ENCODE data around the gene RPL26.

- no peak for TF ChIP-seq POLR2A (IDR thresholded peaks at IDR 0.05)
- TF ChIP-seq CTCF (IDR thresholded peaks at IDR 0.05), result no peak
These were observed 41.5 kb downstream of the RPL26 start for GRCh38 chr17:8341456-8341855.

Measured in right lobe of liver (tissue), 4 donors.